ENCODE data around the gene CDH8.

- TF ChIP-seq ARID4B (CRISPR knock-in tag; IDR thresholded peaks at IDR 0.05; ENCODE audit: borderline replicate concordance) = no peak
- no peak for TF ChIP-seq CTCF (IDR thresholded peaks at IDR 0.05)
- TF ChIP-seq FOXJ3 (CRISPR knock-in tag; IDR thresholded peaks at IDR 0.05; ENCODE audit: borderline replicate concordance) = no peak
- TF ChIP-seq ZBTB21 (CRISPR knock-in tag; IDR thresholded peaks at IDR 0.05; ENCODE audit: borderline replicate concordance) = no peak
- TF ChIP-seq TEAD1 (CRISPR knock-in tag; IDR thresholded peaks at IDR 0.05) = no peak
- TF ChIP-seq GRHL2 (CRISPR knock-in tag; IDR thresholded peaks at IDR 0.05; ENCODE audit: insufficient replicate concordance, severe bottlenecking) = no peak
Observed at GRCh38 chr16:61901689-61902088, 134.5 kb downstream of the CDH8 start.
